Inferior parietal cortex (tissue), 1 donor: Measurements from ENCODE around the gene CCDC61.

Source experiments
- DNase-seq: peaks from one replicate; pipeline ENCODE4 v3.0.0-alpha.2; 2016; ENCODE audit errors: extremely low spot score

CCDC61 gene

DNA sequence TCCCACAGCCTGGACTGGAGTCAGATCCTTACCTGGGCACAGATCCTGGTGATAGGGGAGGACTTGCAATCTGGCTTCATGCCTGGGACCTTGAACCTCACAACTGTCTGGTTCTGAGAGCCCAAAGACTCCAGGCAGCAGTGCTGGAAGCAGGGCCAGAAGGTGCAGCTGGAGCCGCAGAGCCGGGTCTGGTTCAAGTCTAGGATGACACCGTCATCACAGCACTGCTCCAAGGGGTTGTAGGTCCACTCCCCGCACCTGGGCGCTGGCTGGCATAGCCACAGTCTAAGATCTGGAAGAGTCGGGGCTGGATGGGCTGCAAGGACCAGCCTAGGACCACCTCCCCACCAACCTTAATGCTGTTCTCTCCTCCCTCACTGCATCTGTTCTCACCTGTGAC is 44.9 kb downstream of the CCDC61 start:
- DNase-seq: no peak

DNA sequence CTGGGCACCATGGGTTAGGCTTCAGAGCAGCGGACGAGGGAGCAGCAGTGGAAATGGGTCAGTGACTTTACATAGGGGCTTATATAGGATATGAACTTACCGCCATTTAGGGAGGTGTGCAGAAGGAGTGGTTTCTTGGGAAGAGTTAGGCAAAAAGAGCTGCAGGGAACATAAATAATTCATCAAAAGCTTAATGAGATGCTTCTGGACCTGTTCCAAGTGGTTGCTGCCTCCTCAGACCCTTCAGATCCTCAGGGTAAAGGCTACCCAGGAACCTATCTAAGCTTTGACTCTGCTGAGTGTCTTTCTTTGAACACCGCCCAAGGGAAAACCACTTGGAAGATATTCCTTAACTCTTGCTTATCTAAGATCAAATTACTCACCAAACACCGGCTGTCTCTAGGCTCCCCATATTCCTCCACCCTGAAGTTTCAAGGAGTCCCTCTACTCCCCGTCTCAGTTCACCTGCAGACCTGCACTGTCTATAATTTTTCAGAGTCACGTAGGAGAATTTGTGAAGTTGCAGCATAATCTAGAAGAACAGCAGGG is 45.8 kb downstream of the CCDC61 start, which contains the start of gene IGFL4:
TSS of gene IGFL4 (minus strand) at position 51 of the 549 bp plus-strand sequence. CDS start at position 11, 40 bp downstream.
- DNase-seq: no peak

DNA sequence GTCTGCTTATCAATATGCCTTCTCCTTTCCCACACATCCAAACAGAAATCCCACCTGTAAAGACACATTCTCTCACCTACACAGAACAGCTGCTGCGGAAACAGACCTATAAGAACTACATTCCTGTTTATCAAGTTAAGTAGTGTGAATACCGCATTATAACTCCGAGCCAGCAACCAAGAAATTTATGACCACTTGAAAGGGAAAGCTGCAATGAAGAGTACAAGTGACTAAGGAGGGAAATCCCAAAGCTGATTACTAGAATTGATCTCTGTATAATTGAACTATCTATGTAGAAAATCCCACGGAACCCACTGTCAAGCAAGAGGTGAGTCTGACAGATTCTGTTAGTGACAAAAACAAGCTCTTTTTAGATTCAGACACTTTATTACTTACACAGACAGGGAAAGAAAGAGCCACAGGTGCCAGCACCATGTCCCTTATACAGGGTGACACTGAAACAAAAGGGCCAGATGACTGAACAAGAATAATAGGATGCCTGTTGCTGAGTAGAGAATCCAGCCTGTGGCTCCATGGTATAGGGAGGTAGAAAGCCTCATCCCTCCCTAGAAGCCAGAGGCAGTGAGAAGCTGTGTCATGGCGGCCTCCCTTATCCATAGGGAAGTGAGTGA is 47.1 kb downstream of the CCDC61 start:
- DNase-seq: no peak

DNA sequence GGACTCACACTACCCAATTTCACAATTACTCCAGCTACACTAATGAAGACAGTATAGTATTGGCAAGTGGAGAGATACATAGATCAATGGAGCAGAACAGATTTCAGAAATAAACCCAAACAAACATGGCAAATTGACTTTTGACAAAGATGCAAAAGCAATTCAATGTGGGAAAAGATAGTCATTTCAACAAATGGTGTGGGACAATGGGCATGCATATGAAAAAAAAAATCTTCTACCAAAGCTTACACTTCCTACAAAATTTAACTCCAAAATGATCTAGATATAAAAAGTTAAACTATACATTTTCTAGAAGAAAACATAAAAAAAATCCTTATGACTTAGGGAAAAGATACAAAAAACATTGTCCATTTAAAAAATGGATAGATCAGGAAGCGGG is 48.3 kb downstream of the CCDC61 start:
- DNase-seq: no peak

DNA sequence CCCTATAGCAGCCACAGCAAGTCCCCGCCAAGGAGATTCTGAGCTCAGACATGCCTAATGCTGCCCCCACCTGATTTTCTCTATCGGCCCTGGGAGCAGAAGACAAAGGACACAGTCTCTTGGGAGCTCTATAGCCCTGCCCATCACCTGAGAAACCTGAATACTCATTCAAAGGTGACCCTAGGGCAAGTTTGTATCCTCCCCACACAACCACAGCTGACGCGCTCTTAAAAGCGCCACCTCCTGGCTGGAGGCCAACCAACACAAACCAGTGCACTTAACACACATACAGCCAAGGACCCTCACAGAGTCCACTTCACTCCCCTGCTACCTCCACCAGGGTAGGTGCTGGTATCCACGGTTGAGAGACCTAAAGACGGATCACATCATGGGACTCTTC is 54.3 kb downstream of the CCDC61 start:
- DNase-seq: no peak

DNA sequence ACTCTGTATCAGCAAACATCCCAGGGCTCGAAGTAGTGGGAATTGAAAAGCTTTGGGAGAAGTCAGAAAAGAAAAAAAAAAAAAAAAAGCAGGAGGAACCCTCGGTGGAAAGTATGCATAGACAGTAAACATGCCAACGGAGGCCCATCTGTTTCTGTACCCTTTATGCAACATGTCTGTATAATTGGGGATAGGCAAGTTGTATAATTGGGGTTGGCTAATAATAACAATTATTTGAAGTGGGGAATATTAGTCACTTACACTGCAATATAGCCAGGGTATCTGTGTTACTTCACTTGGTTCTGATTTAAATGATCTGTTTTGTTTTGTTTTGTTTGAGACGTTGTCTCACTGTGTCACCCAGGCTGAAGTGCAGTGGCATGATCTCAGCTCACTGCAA is 57.6 kb downstream of the CCDC61 start:
- DNase-seq: no peak

DNA sequence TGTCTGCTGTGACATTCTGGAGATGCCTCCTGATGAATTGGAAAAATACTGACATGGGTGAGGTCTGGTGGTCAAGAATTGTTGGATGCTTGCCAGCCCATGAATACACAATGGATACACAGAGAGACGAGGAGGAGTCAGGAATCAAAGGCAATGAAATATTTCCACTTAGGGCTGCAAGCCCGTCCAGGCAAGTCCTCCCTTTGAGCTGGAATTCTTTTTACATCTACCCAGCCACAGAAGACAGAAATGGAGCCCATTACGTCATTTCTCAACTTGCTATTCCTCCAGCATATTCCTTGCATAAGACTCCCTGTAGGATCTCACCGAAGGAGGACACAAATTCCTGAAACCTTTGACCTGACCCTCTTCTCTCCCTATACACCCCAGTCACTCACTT is 61.3 kb downstream of the CCDC61 start:
- DNase-seq: no peak

DNA sequence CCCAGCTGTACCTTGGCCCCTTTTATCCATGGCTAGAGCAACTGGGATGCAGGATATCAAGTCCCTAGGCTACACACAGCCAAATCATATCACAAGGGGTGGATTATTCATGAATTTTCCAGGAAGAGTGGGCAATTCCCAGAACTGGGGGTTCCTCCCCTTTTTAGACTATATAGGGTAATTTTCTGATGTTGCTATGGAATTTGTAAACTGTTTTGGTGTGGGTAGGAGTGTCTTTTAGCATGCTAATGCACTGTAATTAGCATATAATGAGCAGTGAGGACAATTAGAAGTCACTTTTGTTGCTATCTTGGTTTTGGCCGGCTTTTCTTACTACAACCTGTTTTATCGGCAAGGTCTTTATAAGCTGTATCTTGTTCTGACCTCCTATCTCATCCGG is 63.5 kb downstream of the CCDC61 start:
- no peak for DNase-seq

DNA sequence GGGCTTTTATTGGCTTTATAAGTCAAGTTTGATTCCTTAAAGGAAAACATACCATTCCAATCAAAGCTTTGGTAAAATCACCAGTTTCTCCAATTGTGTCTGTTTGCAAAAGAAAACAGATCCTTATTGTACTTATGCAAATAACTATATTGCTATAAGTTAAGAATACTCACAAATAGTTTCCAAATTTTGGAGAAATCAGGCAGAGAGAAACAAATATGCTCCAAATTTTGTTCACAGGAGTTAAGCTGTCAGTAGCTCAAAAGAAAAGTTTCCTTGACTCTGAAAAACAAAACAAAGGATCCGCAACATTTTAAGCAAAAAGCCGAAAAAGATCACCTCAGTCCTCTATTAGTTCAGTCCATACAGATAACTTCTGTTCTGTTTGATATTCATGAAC is 64.7 kb downstream of the CCDC61 start:
- no peak for DNase-seq

DNA sequence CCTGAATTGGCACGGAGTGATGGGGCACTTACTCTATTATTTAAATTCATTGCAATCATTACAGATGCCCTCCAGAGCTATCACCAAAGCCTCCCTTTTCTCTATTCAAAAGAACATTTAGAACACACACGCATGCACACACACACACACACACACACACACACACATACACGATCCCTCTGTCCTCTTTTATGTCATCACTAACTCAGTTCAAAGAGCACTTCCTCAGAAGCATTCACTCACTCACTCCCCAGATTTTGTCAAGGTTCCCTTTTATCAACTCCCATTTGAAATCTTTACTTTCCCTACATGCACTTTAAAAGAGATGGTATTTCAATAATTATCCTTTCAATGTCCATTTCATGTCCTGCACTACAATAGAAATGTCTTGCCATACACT is 67.9 kb downstream of the CCDC61 start:
- DNase-seq: no peak

DNA sequence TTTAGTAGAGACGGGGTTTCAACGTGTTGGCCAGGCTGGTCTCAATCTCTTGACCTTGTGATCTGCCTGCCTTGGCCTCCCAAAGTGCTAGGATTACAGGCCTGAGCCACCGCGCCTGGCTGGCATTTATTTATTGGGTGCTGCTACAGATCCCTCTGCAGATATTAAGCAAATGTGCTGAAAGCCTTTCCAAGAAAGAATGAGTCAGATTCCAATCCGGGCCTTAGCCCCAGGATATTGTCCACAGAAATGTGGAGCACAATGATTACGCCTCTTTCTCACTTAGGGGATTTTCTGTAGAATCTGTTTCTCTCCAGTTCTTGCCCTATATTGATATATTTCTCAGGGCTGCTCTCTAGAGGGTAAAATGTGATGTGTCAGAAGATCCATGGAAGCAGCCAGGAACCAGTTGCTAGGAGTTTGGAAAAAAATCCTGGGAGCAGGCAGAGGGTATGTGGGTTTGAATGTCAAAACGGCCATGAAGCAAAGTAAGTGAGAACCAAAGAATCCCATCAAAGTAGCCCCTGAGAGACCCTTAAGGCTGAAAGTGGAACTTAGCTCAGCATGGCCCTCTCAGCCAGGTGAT is 70.3 kb downstream of the CCDC61 start:
- DNase-seq: no peak

DNA sequence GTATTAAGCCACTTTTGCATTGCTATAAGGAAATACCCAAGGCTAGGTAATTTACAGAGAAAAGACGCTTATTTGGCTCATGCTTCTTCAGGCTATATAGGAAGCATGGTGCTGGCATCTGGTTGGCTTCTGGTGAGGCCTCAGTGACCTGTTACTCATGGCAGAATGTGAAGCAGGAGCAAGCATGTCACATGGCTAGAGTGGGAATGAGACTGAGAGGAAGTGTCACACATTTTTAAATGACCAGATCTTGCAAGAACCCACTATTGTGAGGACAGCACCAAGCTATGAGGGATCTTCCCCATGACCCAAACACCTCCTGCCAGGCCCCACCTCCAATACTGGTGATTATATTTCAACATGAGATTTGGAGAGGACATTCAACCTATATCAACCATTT is 71.2 kb downstream of the CCDC61 start:
- no peak for DNase-seq

DNA sequence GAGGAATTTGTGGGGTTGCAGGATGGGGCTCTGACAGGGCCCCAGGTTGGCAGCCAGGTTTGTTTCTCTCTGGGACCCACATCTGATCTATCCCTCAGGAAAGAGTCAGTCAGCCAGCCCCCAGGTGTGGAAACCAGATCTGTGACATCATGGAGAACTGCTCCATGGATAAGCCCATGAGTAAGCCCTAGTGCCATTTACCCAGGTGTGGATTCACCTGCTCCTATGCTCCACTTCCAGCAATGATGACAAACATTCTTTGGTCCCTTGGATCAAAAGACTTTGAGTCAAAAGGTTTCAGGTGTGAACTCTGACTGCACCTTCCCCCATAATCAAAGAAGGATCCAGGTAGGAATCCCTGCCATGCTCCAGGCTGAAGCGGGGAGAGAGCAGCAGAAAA is 72.4 kb downstream of the CCDC61 start:
- DNase-seq: no peak
